ENCODE data around the gene TRIM75. TPM values are rescaled to one million over a fixed set of nuclear protein-coding genes. Genes with fewer than 3 reads are reported as not detected.
"Not testable (repeated sequence)": the region's sequence is repeated elsewhere in the genome, so short reads cannot be mapped to it uniquely, and the experiment has no call there.

TRIM75 gene
- total RNA-seq, 4 donors from 2014 or later: not detected

DNA sequence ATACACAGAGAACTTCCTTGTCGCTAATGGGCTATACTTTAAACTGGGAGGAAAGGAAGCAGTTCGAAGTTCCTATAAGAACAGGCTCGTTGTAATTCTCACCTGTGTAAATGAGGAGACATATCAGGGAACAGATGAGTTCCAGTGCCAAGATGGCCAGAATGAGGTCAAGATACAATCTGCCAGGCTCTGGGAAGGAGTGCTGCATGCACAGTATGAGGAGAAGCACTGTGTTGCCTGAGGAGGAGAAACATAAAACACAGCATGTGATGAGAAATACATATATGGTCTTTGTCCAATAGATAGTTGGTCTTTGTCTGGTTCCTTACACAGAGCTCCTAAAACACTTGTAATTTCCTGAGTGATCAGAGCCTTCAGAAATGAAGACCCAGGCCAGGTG is 34.7 kb downstream of the TRIM75 start:
- no peak for DNase-seq
- intact Hi-C loops (cut with DNase I): no loop called here
- 81 to 85% methylated on average over 3 of the region's 3 CpGs for WGBS, 2 donors
- Histone ChIP-seq H3K27ac (no peak overlapping the region), H3K36me3 (peaks cover 0 to 90% (median 6%) of the 10 kb centered on the region in 3 donors), H3K9me3 (no peaks in the 10 kb centered on the region), H3K4me3 (no peak overlapping the region), H3K4me1 (no peaks in the 10 kb centered on the region), H3K27me3 (no peaks in the 10 kb centered on the region)
- TF ChIP-seq, protein P1, sequence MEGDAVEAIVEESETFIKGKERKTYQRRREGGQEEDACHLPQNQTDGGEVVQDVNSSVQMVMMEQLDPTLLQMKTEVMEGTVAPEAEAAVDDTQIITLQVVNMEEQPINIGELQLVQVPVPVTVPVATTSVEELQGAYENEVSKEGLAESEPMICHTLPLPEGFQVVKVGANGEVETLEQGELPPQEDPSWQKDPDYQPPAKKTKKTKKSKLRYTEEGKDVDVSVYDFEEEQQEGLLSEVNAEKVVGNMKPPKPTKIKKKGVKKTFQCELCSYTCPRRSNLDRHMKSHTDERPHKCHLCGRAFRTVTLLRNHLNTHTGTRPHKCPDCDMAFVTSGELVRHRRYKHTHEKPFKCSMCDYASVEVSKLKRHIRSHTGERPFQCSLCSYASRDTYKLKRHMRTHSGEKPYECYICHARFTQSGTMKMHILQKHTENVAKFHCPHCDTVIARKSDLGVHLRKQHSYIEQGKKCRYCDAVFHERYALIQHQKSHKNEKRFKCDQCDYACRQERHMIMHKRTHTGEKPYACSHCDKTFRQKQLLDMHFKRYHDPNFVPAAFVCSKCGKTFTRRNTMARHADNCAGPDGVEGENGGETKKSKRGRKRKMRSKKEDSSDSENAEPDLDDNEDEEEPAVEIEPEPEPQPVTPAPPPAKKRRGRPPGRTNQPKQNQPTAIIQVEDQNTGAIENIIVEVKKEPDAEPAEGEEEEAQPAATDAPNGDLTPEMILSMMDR (IDR thresholded peaks at IDR 0.05): no peak
- TF ChIP-seq POLR2A (IDR thresholded peaks at IDR 0.05): no peak

DNA sequence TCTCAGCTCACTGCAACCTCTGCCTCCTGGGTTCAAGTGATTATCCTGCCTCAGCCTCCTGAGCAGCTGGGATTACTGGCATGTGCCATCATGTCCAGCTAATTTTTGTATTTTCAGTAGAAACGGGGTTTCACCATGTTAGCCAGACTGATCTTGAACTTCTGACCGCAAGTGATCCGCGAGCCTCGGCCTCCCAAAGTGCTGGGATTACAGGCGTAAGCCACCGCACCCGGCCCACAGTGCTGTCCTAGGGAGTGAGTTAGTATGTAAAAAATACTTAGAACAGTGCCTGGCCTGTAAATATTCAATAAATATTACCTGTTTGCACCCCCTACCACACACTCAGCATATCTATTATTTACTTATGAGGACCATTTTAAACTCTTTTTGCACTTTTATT is 38.5 kb downstream of the TRIM75 start:
- H3K36me3 ChIP-seq: peaks cover 0 to 87% (median 0%) of the 10 kb centered on the region in 3 donors
- 91 to 94% methylated on average over 7 to 8 of the region's 8 CpGs for WGBS, 2 donors
- DNase-seq; H3K27ac ChIP-seq; H3K9me3 ChIP-seq; intact Hi-C loops (cut with DNase I); H3K4me1 ChIP-seq; H3K4me3 ChIP-seq; H3K27me3 ChIP-seq: not testable (repeated sequence)

- no peaks in the 10 kb centered on the region for H3K4me1 ChIP-seq
- H3K4me3 ChIP-seq: no peak overlapping the region
- no peaks in the 10 kb centered on the region for H3K27me3 ChIP-seq
- DNase-seq: no peak
- peaks cover 0 to 84% (median 0%) of the 10 kb centered on the region in 3 donors for H3K36me3 ChIP-seq
- no peak for TF ChIP-seq POLR2A (IDR thresholded peaks at IDR 0.05)
- TF ChIP-seq, protein P1 (IDR thresholded peaks at IDR 0.05): no peak
- intact Hi-C loops (cut with DNase I): no loop called here
- H3K27ac ChIP-seq: no peak overlapping the region
- 95 to 96% methylated on average over 3 of the region's 3 CpGs for WGBS, 2 donors
- H3K9me3 ChIP-seq: no peaks in the 10 kb centered on the region
Observed at GRCh38 chr4:165094873-165095272, 41.2 kb downstream of the TRIM75 start.

DNA sequence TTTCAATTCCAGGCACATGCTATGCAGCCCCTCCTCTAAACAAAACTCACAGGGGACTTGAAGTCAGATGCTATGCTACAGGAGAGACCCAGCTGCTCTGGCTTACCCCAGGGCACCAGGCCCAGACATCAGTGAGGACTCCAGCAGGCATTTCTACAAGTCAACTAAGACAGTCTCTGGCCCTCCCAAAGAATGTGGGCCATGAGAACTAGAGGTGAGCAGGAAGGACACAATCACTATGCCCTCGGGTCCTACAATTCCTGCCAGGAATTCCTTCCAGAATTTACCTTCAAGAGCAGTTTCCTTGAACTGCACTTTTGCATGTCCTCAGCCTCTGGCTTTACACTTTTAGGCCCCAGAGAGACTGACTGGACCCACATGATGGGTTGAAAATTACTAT is 41.6 kb downstream of the TRIM75 start:
- no peak for DNase-seq
- Histone ChIP-seq H3K4me1 (no peaks in the 10 kb centered on the region), H3K27me3 (no peaks in the 10 kb centered on the region), H3K4me3 (no peak overlapping the region), H3K27ac (no peak overlapping the region), H3K9me3 (no peaks in the 10 kb centered on the region), H3K36me3 (peaks cover 0 to 84% (median 0%) of the 10 kb centered on the region in 3 donors)
- intact Hi-C loops (cut with DNase I): no loop called here
- TF ChIP-seq, protein P1 (IDR thresholded peaks at IDR 0.05): no peak
- no peak for TF ChIP-seq POLR2A (IDR thresholded peaks at IDR 0.05)
- WGBS, 2 donors: 50 to 62% methylated on average over 1 of the region's 1 CpG

GRCh38 chr4:165096776-165097175 is 43.1 kb downstream of the TRIM75 start:
- WGBS, 2 donors: 75 to 96% methylated on average over 2 of the region's 2 CpGs
- intact Hi-C loops (cut with DNase I): no loop called here
- H3K36me3 ChIP-seq: peaks cover 0 to 87% (median 6%) of the 10 kb centered on the region in 3 donors
- H3K27me3 ChIP-seq: no peaks in the 10 kb centered on the region
- H3K27ac ChIP-seq: no peak overlapping the region
- no peak for DNase-seq
- H3K4me3 ChIP-seq: no peak overlapping the region
- H3K9me3 ChIP-seq: no peaks in the 10 kb centered on the region
- H3K4me1 ChIP-seq: no peaks in the 10 kb centered on the region
- no peak for TF ChIP-seq POLR2A (IDR thresholded peaks at IDR 0.05)
- TF ChIP-seq, protein P1 (IDR thresholded peaks at IDR 0.05): peak in 3 of 6 experiments; percentile 22 to 49 (median 23)

- intact Hi-C loops (cut with DNase I): no loop called here
- WGBS, 2 donors: 85 to 86% methylated on average over 3 of the region's 3 CpGs
- no peak for DNase-seq
- Histone ChIP-seq H3K9me3 (no peaks in the 10 kb centered on the region), H3K27ac (no peak overlapping the region), H3K4me3 (no peak overlapping the region), H3K4me1 (no peaks in the 10 kb centered on the region), H3K27me3 (no peaks in the 10 kb centered on the region), H3K36me3 (peaks cover 0 to 53% (median 6%) of the 10 kb centered on the region in 3 donors)
- TF ChIP-seq, protein P1 (IDR thresholded peaks at IDR 0.05): no peak
- no peak for TF ChIP-seq POLR2A (IDR thresholded peaks at IDR 0.05)
Observed at GRCh38 chr4:165101641-165102040, 48.0 kb downstream of the TRIM75 start.

All from esophagus squamous epithelium (tissue), 5 donors.